ENCODE measurements around the gene ENAH.

The ENAH gene

GRCh38 chr1:225449261-225449660, 203.7 kb downstream of the ENAH start:
- no peak for DNase-seq

GRCh38 chr1:225448146-225448805, 204.6 kb downstream of the ENAH start:
- no peak for DNase-seq

- no peak for DNase-seq
Observed at GRCh38 chr1:225447650-225448089, 205.3 kb downstream of the ENAH start.

- no peak for DNase-seq
Observed at GRCh38 chr1:225446981-225447615, 205.8 kb downstream of the ENAH start.

GRCh38 chr1:225446595-225446960, 206.3 kb downstream of the ENAH start:
- DNase-seq = no peak

GRCh38 chr1:225445639-225446594, 207.0 kb downstream of the ENAH start:
- peak; percentile 67 for DNase-seq

- no peak for DNase-seq
Observed at GRCh38 chr1:225442123-225442505, 210.8 kb downstream of the ENAH start.

- no peak for DNase-seq
Observed at GRCh38 chr1:225441314-225442122, 211.4 kb downstream of the ENAH start.

- DNase-seq = no peak
Observed at GRCh38 chr1:225440380-225441221, 212.3 kb downstream of the ENAH start.

GRCh38 chr1:225437710-225438437, 215.0 kb downstream of the ENAH start:
- DNase-seq = no peak

Data from DMS79 treated with DMSO at 0.1 percent for 48 hours (cell line).